Muscle of back (tissue), 13 donors: ENCODE data around the gene CAMK2B. TPM values are rescaled to one million over a fixed set of nuclear protein-coding genes. Genes with fewer than 3 reads are reported as not detected.

Source experiments
- DNase-seq, 3 donors: peaks; one replicate each; pipeline versions ENCODE4 v3.0.0 to v3.0.0-alpha.2; 2013
- long read RNA-seq, 9 donors: transcript quantifications; one replicate each; lab custom pipeline, GENCODE V29; 2026
- polyA plus RNA-seq, 10 donors: library from polyadenylated mRNA; unstranded; fragments of 120-200 nt; gene quantifications; one replicate each; pipeline ENCODE4 v1.2.1, GENCODE V29; 2013; ENCODE audit not compliant: insufficient read length in 10 of 10

Gene CAMK2B
- polyA plus RNA-seq = 10 to 100 TPM in 8 of 10 donors, 1 to 10 TPM in 2; 4.0 to 19.0 (median 12.2) TPM
- long read RNA-seq, donor 1, partial matches to known transcripts = 6 of 8 reads
- long read RNA-seq, donor 1, other reads (novel, unspliced or antisense) = 0 of 8 reads
- long read RNA-seq, donor 2 = 0 reads
- long read RNA-seq, donor 3 = 0 reads
- long read RNA-seq, donor 4, full-length matches to known transcripts = 3 of 3 reads
- long read RNA-seq, donor 4, partial matches to known transcripts = 0 of 3 reads
- long read RNA-seq, donor 4, other reads (novel, unspliced or antisense) = 0 of 3 reads
- long read RNA-seq, donor 5, partial matches to known transcripts = 0 of 1 reads
- long read RNA-seq, donor 5, other reads (novel, unspliced or antisense) = 0 of 1 reads
- long read RNA-seq, donor 6, full-length matches to known transcripts = 1 of 1 reads
- long read RNA-seq, donor 6, partial matches to known transcripts = 0 of 1 reads
- long read RNA-seq, donor 6, other reads (novel, unspliced or antisense) = 0 of 1 reads
- long read RNA-seq, donor 7, partial matches to known transcripts = 7 of 10 reads
- long read RNA-seq, donor 7, other reads (novel, unspliced or antisense) = 0 of 10 reads
- long read RNA-seq, donor 8 = 0 reads
- long read RNA-seq, donor 9, partial matches to known transcripts = 0 of 1 reads
- long read RNA-seq, donor 9, other reads (novel, unspliced or antisense) = 0 of 1 reads

DNA sequence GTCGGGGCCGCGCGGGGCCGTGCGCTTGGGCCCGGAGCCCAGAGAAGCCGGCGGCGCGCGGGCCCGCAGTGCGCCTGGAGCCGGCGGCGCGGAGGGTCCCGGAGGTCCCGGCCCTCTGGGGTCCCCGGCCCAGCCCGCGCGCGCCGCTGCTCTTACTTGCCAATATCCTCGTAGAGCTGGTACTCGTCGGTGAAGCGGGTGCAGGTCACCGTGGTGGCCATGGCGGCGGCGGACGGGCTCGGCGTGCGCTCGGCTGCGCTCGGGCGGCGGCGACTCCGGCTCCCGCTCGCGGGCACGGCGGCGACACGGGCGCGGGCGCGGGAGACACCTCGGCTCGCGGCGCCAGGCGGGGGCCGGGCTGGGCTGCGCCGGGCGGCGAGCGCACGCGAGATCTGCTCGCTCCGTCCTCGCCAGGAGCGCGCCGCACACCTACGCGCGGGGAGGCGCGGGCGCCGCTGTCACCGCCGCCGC is at the start of gene CAMK2B:
CAMK2B (minus strand) TSS at position 394 of the 471 bp plus-strand sequence; CDS start at position 221, 173 bp downstream.
- DNase-seq = no peak

DNA sequence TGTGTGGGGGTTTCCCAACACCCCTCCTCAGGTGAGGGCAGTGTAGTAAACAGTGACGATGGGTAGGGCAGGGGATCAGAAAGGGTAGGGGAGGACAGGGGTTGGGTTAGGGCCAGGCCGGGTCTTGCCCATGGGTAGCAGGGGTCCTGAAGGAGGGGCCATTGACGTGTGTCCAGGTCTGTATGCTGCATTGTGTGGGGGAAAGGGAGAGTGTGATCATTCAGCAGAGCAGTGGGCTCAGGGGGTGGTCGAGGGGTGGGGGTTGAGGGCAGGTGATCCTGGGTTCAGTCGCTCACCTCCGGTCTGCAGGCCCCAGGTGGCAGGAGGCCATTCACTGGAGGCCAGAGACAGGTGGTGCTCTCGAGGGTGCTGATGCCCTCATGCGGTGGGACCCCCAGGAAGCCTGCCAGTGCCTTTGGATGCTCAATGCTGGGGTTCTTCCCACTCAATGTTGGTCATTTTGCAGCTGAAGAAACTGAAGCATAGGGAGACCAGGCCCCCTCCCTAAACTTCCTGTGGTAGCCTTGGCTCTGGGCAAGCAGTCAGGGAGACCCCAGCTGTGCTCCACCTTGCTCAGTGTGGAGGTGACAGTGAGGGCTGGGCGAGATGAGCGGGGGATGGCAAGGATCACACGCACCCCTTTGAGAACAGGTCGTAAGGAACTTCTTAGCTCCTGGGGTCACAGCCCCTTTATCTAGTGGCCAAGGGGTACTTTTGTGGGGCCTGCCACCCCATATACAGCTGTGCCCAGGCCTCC is 48.8 kb upstream of the CAMK2B start:
- DNase-seq = no peak

DNA sequence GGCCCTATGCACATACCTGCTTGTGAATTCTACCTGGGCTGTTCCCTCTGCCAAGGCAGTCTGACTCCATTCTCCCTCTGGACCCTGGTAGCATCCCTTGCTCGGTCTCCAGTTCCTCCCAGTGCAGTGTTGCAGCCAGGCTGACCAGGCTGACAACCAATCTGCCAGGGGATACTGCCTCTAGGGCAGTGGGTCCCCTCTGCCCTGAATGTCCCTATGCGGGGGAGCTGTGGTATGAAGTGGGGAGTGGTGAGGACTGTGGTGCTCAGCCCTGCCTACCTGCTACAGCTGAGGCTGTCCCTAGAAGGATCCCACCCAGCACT is 48.0 kb upstream of the CAMK2B start:
- no peak for DNase-seq

DNA sequence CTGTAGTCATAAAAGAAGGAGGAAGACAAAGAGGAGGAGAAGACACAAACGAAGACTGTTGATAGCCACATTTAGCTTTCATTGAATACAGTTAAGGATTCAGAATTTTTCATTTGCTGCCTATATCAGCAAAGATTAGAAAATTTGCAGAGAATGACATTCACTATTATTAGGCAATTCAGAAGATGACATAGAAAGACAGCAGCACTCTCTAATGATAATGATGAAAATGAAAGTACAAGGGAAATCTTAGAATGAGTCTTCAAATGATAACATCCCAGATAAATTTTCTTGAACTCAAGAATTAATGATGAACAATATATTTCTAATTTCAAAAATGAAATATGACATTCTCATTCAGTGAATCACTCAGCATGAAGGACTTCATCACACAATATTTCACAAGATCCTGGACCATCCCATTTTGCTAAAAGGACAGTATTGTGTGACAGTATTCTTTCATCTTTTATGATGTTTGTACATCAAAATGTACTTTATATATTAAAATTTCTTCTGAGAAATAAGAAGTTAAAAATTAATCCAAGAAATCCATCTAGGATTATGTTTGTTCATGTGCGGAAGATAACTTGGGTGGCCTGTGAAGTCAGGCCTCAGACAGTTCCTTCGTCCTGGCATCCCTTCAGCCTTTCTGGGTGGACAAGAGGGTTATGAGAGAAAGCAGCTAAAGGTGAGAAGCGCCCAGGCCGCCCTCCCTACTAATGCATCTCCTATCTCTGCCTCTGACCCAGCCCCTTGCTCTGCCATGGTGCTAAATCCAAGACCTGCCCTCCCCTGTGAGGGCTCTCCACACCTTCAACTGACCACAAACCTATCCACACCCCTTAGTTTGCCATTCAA is 47.4 kb upstream of the CAMK2B start:
- DNase-seq = no peak

DNA sequence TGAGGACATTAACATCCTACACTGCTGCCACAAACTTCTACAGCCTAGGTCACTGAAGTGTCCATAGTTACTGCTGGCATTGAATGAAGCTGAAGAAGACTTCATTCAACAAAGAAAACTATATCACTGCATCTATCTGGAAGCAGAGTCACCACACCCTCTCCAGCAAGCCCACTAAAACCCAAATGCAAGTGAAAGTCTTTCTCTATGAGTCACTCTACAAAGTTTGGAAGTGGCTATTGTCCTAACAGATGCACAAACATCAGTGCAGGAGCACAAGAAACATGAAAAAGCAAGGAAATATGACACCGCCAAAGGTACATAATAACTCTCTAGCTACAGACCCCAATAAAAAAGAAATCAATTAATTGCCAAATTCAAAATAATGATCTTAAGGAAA is 43.5 kb upstream of the CAMK2B start:
- no peak for DNase-seq

DNA sequence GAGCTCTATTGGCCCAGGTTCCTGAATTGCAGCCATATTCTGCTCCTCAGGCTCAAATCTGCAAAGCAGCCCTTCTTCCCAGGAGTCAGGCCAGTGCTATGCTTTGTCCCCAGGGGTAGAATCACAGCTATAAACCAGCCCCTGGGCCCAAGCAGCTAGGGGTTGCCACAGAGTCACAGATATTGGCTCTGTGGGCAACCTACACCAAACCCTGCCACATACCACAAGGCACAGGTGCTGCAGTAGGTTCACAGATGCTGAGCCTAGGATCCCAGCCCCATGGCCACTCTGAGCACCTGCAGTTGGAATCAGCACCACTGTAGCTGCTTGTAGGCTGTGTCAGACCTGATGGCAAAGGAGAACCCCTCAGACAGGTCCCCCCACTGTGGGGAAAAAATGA is 43.1 kb upstream of the CAMK2B start:
- DNase-seq = no peak

DNA sequence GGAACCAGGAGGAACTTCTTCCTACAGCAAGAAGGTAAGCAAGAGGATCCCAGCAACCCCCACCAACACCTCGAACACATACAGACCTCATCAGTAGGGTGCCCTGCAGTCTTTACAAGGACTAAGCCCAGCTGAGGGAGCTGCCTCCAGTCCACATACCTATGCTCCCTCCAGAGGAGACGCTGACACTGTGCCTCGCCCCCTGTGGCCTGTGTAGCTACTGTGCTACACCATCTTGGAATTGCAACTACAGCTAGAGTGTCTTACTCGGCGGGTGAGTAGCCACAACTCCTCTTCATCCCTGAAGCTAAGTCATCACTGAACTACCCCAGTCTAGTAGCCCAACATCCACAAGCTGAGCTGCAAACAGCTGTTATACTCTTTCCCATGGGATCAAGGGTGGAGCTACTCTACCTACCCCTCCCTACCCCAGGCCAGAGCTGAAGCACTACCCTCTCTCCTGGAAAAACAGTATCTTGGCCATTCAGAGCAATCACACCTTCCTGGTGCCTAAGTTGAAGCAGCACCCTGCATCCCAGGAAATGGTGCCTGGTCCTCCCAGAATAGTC is 42.2 kb upstream of the CAMK2B start:
- no peak for DNase-seq

DNA sequence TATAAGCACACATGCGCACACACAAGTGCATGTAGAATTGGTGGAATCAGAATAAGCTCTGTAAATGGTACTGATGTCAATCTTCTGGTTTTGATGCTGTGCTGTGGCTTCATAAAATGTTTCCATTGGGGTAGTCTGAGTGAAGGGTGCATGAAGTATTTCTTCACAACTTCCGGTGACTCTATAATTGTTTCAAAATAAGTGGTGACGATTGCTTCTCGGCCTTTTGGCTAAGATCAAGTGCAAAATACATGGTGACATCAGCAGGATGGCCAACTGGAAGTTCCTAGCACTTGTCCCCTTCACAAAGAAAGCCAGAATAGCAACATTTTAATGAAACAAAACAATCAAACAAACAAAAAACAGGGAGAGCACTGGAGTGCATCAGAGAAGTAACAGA is 41.6 kb upstream of the CAMK2B start:
- no peak for DNase-seq

DNA sequence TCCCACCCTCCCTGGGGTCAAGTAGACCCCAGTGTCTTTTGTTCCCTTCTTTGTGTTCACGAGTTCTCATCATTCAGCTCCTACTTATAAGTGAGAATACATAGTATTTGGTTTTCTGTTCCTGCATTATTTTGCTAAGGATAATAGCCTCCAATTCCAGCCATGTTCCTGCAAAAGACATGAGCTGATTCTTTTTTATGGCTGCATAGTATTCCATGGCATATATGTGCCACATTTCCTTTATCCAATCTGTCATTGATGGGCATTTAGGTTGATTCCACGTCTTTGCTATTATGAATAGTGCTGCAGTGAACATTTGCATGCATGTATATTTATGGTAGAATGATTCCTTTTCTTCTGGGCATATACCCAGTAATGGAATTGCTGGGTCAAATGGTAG is 28.3 kb upstream of the CAMK2B start:
- no peak for DNase-seq

DNA sequence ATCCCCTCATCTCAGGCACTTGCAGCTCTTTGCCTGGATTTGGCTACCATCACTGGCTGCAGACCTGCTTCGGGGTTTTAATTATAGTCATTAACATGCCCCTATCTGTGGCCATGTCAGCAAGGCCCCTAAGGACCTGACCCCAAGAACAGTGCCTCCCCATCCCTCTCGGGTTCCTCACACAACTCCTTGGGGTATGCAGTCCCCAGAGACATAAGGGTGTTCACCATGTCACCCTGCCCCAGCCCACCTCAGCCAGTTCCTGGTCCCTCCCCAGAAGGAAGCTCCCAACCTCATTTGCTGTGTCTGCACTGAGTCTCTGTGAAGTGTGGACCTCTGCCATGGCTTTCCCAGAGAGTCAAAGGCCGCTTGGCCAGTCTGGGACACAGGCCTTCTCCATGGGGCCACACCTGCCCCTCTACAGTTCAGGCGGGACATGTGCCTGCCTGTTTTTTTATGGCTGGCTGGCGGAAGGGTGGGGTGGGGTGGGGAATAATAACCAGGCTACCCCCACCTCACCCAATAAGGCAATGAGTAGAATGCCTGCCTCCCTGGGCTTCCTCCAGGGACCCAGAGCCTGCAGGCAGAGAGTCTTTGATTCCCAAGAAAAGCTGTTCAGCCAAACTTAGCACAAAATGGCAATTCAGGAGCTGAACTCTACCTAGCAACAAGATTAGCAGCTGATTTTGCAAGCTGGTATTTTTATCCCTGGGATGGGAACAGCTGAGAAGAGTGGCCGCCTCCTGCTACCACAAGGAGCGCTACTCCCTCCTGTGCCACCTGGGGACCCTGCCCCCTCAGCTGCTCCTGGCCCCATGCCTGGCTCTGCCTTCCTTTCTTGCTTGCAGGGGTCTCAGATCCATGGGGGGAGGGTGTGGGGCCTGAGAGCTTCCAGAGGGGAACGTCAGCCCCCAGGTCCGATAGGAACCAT is 23.7 kb upstream of the CAMK2B start:
- peak in 1 of 3 donors; percentile 12 for DNase-seq

DNA sequence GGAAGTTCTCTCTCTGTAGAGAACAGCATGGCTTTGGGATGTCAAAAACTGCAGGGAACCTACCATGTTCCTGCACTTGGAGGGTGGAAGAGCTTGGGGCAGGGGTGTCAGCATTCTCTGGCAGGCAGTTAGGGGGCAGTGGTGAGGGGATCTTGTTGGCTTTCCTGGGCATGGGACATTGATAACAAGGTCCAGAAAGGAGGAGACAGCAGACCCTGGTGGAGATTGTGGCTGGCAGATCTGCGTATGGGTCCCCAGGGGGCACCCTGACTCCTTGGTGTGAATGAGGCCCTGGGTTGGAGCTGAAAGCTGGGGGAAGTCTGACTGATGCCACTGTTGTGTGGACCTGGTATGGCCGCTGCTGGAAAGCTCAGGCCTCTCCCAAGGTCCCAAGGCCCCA is 22.9 kb upstream of the CAMK2B start:
- DNase-seq = no peak

DNA sequence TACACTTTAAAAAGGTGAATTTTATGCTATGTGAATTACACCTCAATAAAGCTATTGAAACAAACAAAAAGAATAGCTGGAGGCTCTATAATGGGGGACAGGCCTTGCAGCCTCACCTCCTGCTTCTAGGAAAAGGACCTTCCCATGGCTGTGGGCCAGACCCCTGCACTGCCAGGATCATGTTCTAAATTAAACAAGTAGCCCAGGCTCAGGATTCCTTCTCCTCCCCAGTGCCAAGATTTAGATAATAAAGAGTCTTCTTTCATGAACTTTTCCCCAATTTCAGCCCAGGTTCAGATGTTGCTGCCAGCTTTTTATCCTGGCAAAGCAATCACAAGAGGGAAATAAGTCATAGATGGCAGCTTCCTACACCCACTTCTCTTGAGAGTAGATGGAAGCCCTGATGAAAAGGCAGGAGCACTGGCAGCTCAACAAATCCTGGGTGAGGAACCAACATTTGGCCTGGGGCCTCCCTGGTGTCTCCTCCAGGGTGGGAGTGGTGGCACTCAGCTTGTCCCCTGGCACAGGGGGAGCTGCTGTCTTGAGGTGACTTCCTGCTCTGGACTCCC is 22.2 kb upstream of the CAMK2B start:
- DNase-seq = no peak

DNA sequence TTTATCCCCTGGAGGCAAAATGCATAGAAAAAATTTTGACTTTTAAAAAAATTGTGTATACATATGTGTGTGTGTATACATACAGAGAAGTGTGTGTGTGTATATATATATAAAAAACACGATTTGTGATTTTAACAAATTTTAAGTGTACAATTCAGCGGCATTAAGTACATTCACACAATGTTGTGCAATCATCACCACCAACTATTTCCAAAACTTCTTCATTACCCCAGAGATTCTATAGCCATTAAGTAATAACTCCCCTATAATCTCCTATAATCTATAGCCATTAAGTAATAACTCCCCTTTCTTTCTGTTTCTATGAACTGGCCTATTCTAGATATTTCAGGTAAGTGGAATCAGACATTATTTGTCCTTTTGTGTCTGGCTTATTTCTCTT is 20.7 kb upstream of the CAMK2B start:
- no peak for DNase-seq

DNA sequence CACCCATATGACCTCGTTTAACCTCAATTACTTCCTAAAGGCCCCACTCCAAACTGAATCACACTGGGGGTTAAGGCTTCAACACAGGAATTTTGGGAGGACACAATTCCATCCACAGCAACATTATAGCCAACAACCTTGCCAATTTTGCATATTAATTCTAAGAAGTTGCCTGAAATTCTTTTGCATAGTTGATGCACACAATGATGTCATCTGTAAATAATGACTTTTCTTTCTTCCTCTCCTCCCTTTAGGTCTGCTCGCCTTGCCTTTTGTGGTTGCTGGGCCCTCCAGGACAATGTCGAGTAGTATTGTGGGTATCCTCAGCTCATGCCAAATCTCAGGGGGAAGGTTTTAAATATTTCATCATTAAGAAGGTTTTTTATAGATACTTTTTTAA is 16.0 kb upstream of the CAMK2B start:
- DNase-seq = no peak

DNA sequence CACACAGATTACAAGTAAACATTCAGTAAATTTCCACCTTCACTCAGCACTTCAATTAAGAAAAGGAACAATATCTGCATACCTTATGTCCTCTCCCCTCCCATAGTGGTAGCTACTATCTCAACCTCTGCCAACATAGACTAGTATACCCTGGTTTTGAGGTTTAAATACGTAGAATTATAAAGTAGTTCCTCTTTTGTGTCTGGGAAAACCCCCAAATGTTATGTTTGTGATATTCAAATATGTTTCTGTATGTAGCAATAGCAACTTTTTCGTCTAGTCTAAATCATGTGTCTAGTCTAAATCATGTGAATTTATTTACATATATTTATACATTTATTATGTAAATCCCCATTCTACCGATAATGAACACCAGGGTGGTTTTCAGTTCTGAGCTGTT is 13.2 kb upstream of the CAMK2B start:
- DNase-seq = no peak

DNA sequence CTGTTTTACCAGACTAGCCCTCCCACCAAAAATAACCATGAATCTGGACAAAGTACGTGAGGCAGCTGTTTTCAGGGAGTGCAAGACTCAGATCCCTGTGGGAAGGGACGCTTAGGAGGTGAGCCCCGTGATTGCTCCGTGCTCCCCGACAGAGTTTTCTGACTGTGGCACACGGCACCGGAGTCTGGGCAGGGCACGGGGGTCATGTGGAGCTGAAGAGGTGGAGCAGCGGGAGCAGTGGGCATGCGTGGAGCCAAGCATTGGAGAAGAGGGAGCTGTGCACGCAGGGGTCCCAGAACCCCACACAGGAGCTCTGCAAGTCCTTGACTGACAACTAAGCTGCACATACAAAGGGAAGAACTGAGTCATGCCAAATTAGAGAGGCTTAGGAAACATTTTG is 11.1 kb upstream of the CAMK2B start:
- no peak for DNase-seq

DNA sequence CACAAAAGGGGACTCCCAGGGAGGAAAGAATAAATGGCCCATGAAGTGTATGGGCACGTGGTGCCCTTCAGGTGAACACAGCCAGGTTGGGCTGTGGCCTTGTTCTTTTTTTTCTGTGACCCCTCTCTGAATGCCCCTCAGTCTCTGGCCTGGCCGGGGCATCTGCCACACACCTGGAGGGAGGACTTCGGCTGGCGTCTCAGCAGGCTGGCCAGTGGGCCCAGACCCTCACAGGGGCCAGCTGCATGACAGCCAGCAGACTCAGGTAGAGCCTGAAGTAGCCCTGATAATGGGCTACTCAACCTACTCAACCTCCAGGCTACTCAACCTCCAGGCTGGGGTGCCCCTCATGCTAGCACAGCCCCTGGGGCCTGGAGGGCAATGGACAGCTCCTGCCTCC is 9.8 kb upstream of the CAMK2B start:
- no peak for DNase-seq

DNA sequence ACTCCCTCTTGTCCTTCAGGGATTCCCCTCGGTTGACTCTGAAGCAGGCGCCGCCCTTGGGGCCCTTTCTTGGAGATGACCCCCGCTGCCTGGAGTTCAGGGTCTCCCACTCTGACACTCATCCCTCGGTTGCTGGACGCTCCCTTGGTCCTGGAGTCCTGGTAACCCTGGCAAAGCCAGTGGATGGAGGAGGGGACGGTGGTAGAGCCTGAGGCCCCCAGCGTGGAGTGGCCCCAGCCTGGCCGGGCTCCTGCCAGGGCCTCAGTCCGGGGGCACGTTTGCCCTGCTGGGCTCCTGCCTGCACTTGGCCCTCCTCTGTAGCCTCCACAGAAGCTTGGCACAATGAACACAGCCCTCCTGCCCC is 9.3 kb upstream of the CAMK2B start:
- DNase-seq = no peak

DNA sequence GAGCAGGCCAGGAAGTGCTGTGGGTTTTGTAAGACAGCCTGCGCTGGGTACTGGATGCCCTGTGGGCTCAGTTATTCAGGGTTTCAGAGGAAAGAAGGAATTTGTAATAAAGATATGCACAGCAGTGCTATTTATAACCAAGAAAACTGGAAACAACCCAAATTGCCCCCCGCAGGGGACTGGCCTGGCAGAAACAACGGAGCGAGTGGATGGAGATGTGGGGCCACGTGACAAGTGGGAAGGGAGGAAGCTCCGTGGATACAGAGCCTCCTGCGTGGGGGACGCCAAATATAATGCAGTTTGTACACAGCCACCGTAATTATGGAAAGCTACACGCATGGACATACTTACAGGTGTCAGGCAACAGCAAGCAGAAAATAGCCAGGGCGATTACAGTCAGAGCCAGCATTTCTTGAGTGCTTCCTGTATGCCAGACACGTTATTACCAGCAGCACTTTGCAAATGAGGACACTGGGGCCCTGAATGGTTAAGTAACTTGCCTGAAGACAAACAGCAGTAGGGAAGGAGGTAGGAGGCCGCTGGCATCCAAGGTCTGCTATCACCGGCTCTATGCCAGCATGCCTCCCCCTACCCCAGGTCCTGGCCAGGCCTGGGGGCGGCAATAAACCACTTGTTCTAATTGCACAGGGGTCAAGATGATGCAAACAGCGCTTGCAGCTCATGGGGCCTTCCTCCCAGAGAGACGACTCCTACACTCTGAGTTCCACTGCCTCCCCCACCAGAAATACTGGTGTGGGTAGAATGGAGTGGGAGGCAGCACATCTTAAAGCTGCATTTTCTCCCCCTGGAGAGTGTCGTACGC is 8.7 kb upstream of the CAMK2B start:
- peak in 1 of 3 donors; percentile 39 for DNase-seq
